ENCODE data around the gene ADARB1.

Gene ADARB1

DNA sequence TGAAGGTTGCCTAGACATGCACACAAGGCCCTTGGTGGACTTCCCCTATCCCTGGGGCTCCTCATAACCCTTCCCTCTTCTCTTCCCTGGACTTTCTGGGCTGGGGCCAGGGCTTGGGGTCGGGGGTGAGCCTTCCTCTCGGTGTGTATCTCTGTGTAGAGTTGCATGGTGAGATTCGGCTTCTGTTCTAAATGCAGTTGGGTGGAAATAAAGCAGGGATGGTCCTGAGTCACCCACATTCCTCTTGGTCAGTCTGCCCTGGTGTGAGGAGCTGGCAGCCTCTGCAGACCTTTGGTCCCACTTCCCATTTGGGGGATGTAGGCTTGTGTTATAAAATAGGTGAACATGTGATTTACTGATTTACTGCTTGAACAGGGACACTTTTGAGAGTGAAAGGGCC lies 38.0 kb downstream of the ADARB1 start:
- DNase-seq (ENCODE audit: insufficient read length, low spot score): no peak
- FAIRE-seq: no peak
- TF ChIP-seq, protein P1, sequence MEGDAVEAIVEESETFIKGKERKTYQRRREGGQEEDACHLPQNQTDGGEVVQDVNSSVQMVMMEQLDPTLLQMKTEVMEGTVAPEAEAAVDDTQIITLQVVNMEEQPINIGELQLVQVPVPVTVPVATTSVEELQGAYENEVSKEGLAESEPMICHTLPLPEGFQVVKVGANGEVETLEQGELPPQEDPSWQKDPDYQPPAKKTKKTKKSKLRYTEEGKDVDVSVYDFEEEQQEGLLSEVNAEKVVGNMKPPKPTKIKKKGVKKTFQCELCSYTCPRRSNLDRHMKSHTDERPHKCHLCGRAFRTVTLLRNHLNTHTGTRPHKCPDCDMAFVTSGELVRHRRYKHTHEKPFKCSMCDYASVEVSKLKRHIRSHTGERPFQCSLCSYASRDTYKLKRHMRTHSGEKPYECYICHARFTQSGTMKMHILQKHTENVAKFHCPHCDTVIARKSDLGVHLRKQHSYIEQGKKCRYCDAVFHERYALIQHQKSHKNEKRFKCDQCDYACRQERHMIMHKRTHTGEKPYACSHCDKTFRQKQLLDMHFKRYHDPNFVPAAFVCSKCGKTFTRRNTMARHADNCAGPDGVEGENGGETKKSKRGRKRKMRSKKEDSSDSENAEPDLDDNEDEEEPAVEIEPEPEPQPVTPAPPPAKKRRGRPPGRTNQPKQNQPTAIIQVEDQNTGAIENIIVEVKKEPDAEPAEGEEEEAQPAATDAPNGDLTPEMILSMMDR (IDR thresholded peaks at IDR 0.05; ENCODE audit: insufficient read depth, missing control alignments): no peak

GRCh38 chr21:45113543-45113942 lies 39.2 kb downstream of the ADARB1 start:
- FAIRE-seq: no peak
- TF ChIP-seq, protein P1 (IDR thresholded peaks at IDR 0.05; ENCODE audit: insufficient read depth, missing control alignments): no peak
- DNase-seq (ENCODE audit: insufficient read length, low spot score): no peak

- FAIRE-seq (no peak), DNase-seq (ENCODE audit: insufficient read length, low spot score) (no peak)
- TF ChIP-seq, protein P1 (IDR thresholded peaks at IDR 0.05; ENCODE audit: insufficient read depth, missing control alignments): no peak
Observed at GRCh38 chr21:45114072-45114471, 39.7 kb downstream of the ADARB1 start.

DNA sequence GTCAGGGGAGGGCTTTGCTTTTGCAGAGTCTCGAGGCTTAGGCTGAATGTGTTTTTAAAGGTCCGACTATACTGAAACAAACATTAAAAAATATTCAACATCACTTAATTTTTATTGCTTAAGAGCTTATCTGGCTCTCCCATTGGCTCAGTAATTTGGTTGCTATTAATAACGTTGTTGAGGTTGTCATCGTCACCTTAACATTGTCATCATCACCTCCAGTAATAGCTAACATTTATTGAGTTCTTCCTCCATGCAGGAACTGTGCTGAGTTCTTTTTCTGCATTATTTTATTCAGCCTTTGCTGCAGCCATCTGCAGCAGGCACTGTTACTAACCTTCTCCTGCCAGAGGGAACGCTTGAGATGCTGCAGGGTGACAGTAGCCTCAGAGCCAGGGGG lies 40.1 kb downstream of the ADARB1 start:
- DNase-seq (ENCODE audit: insufficient read length, low spot score): no peak
- no peak for FAIRE-seq
- TF ChIP-seq, protein P1 (IDR thresholded peaks at IDR 0.05; ENCODE audit: insufficient read depth, missing control alignments): no peak

GRCh38 chr21:45115141-45115540 lies 40.8 kb downstream of the ADARB1 start:
- TF ChIP-seq, protein P1 (IDR thresholded peaks at IDR 0.05; ENCODE audit: insufficient read depth, missing control alignments): no peak
- DNase-seq (ENCODE audit: insufficient read length, low spot score) (no peak), FAIRE-seq (no peak)

GRCh38 chr21:45116066-45116465 lies 41.7 kb downstream of the ADARB1 start:
- TF ChIP-seq, protein P1 (IDR thresholded peaks at IDR 0.05; ENCODE audit: insufficient read depth, missing control alignments): no peak
- FAIRE-seq (no peak), DNase-seq (ENCODE audit: insufficient read length, low spot score) (no peak)

GRCh38 chr21:45117314-45117713 lies 42.9 kb downstream of the ADARB1 start:
- FAIRE-seq (no peak), DNase-seq (ENCODE audit: insufficient read length, low spot score) (no peak)
- TF ChIP-seq, protein P1 (IDR thresholded peaks at IDR 0.05; ENCODE audit: insufficient read depth, missing control alignments): no peak
